ENCODE data around the gene GNAI1.

DNA sequence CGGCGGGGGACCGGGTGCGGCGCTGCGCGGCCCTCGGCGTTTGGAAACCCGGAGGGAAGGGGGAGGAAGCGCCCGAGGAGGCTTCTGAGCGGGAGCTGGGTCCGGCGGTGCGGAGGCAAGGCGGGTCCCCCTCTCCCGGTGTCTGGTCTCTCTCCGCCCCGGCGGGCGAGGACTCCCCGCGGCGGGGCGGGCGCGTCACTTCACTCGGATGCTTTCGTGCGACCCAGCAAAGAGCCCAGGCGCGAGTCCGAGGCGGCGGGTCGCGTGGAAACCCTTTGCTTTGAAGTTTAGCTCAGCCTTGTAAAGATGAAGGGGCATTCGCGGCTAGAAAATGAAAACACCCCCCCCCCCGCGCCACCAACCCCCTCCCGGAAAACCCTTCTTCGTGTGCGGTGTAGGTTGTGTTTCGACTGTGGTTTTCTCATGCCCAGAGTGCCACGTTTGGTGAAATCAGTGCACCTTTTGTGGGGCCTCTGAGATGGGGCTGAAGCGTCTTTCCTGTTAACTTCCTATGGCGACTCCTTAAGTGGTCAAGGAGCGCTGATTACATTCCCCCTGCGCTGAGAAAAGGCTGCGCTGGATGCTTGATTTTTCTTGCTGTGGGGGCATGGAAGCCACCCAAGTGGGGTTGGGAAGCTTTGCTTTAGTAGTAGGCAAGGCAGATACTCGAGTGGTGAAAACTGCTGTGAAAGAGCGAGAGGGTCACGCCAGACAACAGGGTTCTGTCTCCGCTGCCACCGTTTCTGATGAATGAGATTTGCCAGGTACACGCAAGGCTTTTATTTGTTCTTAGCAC is 876 bp downstream of the GNAI1 start:
- TF ChIP-seq, protein P1, sequence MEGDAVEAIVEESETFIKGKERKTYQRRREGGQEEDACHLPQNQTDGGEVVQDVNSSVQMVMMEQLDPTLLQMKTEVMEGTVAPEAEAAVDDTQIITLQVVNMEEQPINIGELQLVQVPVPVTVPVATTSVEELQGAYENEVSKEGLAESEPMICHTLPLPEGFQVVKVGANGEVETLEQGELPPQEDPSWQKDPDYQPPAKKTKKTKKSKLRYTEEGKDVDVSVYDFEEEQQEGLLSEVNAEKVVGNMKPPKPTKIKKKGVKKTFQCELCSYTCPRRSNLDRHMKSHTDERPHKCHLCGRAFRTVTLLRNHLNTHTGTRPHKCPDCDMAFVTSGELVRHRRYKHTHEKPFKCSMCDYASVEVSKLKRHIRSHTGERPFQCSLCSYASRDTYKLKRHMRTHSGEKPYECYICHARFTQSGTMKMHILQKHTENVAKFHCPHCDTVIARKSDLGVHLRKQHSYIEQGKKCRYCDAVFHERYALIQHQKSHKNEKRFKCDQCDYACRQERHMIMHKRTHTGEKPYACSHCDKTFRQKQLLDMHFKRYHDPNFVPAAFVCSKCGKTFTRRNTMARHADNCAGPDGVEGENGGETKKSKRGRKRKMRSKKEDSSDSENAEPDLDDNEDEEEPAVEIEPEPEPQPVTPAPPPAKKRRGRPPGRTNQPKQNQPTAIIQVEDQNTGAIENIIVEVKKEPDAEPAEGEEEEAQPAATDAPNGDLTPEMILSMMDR (IDR thresholded peaks at IDR 0.05; ENCODE audit: borderline replicate concordance, extremely low read depth, low read length, poor library complexity, severe bottlenecking), result no peak
- TF ChIP-seq EZH2 (IDR thresholded peaks at IDR 0.05; ENCODE audit: borderline replicate concordance, low read depth, low read length, severe bottlenecking), result no peak
